Measurements from ENCODE around the gene PTPN14.

GRCh38 chr1:214330715-214331114 lies 220.7 kb downstream of the PTPN14 start:
- TF ChIP-seq CTCF (conservative IDR thresholded peaks at IDR 0.05; ENCODE audit: low read depth, low read length) (no peak), MXI1 (IDR thresholded peaks at IDR 0.05; ENCODE audit: borderline replicate concordance, low read depth, low read length) (no peak), POLR2A (IDR thresholded peaks at IDR 0.05; ENCODE audit: low read depth, low read length) (no peak), SMC3 (IDR thresholded peaks at IDR 0.05; ENCODE audit: low read depth, low read length) (no peak), BHLHE40 (IDR thresholded peaks at IDR 0.05; ENCODE audit: low read depth, low read length) (no peak), RAD21 (IDR thresholded peaks at IDR 0.05; ENCODE audit: low read length) (no peak), USF2 (IDR thresholded peaks at IDR 0.05; ENCODE audit: low read depth, low read length) (no peak), ELK1 (IDR thresholded peaks at IDR 0.05; ENCODE audit: borderline replicate concordance, low read depth, low read length) (no peak), RFX5 (IDR thresholded peaks at IDR 0.05; ENCODE audit: low read depth, low read length) (no peak), RCOR1 (IDR thresholded peaks at IDR 0.05; ENCODE audit: insufficient replicate concordance, low read length) (no peak), MAZ (IDR thresholded peaks at IDR 0.05; ENCODE audit: borderline replicate concordance, low read depth, low read length) (no peak), CHD1 (IDR thresholded peaks at IDR 0.05; ENCODE audit: low read depth, low read length) (no peak), CEBPB (IDR thresholded peaks at IDR 0.05; ENCODE audit: low read depth, low read length) (no peak), FOS (IDR thresholded peaks at IDR 0.05; ENCODE audit: low read depth, low read length) (no peak)

All from IMR-90 (cell line).